GM19193 (cell line): Measurements from ENCODE around the gene FZD8.

Experiments used
- POLR2A ChIP-seq: IDR thresholded peaks from 4 replicates; pipeline ENCODE4 v1.6.1; 2011; ENCODE audit not compliant: insufficient read depth, insufficient read length; ENCODE audit errors: extremely low read depth

The FZD8 gene

DNA sequence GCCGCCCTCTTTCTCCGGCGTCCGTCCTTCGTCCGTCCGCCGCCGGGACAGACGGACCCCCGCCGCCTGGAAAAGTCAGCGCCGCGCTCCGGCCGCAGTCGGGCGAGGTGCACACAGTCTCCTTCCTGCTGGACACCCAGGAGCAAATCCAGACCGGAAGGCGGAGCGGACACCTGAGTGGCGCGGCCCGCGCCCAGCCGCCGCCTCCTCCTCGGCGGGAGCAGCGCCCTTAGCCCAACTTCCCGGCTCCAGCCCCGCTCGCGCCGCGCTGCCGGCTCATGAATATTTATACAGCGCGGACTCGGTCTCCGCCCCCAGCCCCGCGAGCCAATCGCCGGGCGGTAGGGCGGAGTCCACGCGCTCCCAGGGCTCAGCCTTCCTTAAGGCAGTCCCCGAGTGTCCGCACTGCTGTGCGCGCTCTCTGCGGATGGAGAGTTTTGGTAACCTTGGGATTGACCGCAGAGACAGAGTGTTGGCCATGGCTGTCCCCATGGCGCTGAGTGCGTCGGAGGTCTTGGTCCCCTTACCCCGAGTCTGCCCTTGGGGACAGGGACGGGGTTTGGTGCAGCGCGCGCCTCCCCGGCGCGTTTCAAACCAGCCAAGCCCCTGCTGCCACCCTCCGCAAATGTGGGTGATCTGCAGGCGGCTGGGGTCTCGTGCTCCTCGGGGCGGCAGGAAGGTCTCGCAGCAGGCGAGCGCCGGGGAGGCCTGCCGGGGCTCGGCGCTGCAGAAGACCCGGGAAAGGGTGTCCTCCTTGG lies at the start of gene FZD8:
FZD8 (minus strand) TSS at position 262 of the 758 bp plus-strand sequence. CDS start 867 bp downstream, outside the sequence.
- TF ChIP-seq POLR2A: peak; percentile 25

GRCh38 chr10:35691522-35692236 lies 49.6 kb upstream of the FZD8 start:
- no peak for TF ChIP-seq POLR2A

GRCh38 chr10:35690534-35690933 lies 48.4 kb upstream of the FZD8 start:
- no peak for TF ChIP-seq POLR2A

DNA sequence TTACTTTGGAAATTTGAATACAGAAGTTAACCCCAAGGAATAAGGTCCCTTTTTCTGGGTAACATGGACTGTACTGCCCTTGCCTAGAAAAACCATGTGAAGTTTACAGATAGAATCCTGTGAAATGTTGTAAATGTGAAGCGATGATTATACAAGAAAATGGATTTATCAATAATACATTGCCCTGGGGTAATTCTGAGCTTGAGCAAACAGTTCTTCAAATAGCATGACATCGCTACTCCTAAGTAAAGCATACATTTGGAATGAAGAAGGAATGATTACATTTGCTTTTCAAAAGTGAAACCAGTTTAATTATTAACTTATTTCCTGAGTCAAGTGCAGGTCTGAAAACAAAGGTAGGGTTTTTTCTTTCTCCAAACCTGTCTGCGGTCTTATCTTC lies 43.3 kb upstream of the FZD8 start:
- no peak for TF ChIP-seq POLR2A

DNA sequence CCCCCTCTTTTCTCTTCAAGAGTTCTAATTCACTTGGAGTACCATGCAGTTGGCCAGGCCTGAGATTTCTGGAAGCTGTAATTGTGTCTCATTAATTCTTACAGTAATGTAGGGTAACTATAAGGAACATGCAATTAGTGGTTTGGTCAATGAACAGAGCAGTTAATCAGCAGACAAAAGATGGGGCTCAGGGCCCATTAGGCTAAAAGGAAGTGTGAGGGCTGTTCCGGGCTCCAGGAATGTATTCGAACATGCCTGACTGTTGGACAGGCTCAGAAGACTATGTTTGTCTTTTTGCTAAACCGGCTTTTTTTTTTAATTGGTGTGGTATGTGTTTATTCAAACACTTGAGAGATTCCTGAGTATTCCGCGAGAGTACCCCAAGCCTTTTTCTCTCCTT lies 42.5 kb upstream of the FZD8 start:
- TF ChIP-seq POLR2A: no peak

DNA sequence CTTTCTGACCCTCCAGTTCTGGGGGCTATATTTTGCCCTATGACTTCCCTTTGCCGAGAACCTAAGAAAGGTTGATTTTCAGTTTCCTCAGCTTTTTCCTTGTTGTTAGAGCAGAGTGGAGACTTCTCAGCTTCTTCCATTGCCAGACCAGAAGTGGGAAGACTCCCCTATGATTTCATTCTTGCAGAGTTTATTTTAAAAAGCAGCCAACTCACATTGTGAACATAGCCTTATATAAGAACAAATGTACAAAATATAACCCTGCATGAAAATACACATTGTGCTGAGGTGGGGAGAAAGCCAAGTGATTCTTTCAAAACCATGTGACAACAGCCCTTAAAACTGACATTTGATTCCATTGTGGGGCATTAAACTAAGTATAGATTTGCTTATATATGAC lies 33.8 kb upstream of the FZD8 start:
- TF ChIP-seq POLR2A: no peak

DNA sequence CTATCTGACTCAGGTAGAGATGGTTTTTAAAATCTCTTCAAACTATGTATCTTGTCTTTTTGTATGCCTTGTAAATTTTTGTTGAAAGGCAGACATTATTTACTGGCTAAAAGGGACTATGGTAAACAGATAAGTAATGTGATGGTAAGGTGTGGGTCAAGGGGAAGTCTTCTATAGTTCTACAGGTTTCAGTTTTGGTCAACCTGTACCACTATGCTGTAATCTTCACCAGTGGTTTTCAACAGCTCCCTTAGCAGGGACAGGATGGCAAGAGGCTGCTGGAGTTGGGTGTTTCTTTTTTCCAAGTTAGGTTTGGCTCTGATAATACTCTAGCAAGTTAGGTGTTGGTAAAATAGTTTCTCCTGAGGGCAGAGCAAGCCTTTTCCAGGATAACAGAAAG lies 32.7 kb upstream of the FZD8 start:
- no peak for TF ChIP-seq POLR2A

- TF ChIP-seq POLR2A: no peak
These were observed 27.0 kb upstream of the FZD8 start for GRCh38 chr10:35668865-35669650.

GRCh38 chr10:35667971-35668370 lies 25.9 kb upstream of the FZD8 start:
- no peak for TF ChIP-seq POLR2A

GRCh38 chr10:35667270-35667889 lies 25.3 kb upstream of the FZD8 start:
- TF ChIP-seq POLR2A: no peak

GRCh38 chr10:35661236-35661635 lies 19.1 kb upstream of the FZD8 start:
- TF ChIP-seq POLR2A: no peak

GRCh38 chr10:35659456-35659855 lies 17.4 kb upstream of the FZD8 start:
- TF ChIP-seq POLR2A: no peak

- no peak for TF ChIP-seq POLR2A
These were observed 15.5 kb upstream of the FZD8 start for GRCh38 chr10:35657621-35658020.

DNA sequence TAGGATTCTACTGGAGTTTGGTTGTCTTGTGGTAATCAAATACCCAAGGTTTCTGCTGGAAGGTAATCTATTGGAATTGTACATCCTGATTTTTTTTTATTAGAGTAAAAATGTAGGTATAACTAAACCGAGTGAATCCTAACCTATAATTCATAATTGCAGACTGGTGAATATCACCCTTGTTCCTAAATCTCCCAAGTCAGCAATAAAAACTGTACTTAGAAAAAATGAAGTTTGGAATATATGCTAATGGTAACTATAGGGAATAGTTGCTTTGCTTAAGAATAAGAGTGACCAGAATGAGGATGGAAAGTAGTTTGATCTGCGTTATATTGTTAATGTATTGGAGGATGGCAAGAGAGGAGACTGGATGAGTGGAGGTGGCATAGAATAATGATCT lies 10.7 kb upstream of the FZD8 start:
- TF ChIP-seq POLR2A: no peak

- no peak for TF ChIP-seq POLR2A
These were observed 8.8 kb upstream of the FZD8 start for GRCh38 chr10:35650894-35651293.
